ENCODE data around the gene FTCDNL1. TPM values are rescaled to one million over a fixed set of nuclear protein-coding genes. Genes with fewer than 3 reads are reported as not detected.

The FTCDNL1 gene
- total RNA-seq, 1 experiment from 2014 or later: 2.7 TPM

GRCh38 chr2:199883474-199884212 is 32.7 kb upstream of the FTCDNL1 start:
- Histone ChIP-seq H3K27ac (no peak overlapping the region), H3K9me2 (ENCODE audit: insufficient read depth) (no peaks in the 10 kb centered on the region), H3K4me2 (no peak overlapping the region), H4K20me1 (ENCODE audit: insufficient read depth) (no peaks in the 10 kb centered on the region), H3K36me3 (ENCODE audit: low read depth) (no peaks in the 10 kb centered on the region), H3K27me3 (ENCODE audit: insufficient read depth, low read depth) (no peaks in the 10 kb centered on the region), H3F3A (ENCODE audit: insufficient read depth, low read depth) (no peaks in the 10 kb centered on the region), H3K9me3 (ENCODE audit: insufficient read depth, low read depth) (no peaks in the 10 kb centered on the region; the same call in 1 of the 2 replicates), H3K4me1 (replicated peaks; ENCODE audit: insufficient read depth) (no peaks in the 10 kb centered on the region), H3K79me2 (ENCODE audit: low read depth) (no peaks in the 10 kb centered on the region), H3K4me3 (no peak overlapping the region), H2AFZ (no peak overlapping the region)
- TF ChIP-seq EZH2 (IDR thresholded peaks at IDR 0.05; ENCODE audit: low read depth): no peak
- TF ChIP-seq, protein P1, sequence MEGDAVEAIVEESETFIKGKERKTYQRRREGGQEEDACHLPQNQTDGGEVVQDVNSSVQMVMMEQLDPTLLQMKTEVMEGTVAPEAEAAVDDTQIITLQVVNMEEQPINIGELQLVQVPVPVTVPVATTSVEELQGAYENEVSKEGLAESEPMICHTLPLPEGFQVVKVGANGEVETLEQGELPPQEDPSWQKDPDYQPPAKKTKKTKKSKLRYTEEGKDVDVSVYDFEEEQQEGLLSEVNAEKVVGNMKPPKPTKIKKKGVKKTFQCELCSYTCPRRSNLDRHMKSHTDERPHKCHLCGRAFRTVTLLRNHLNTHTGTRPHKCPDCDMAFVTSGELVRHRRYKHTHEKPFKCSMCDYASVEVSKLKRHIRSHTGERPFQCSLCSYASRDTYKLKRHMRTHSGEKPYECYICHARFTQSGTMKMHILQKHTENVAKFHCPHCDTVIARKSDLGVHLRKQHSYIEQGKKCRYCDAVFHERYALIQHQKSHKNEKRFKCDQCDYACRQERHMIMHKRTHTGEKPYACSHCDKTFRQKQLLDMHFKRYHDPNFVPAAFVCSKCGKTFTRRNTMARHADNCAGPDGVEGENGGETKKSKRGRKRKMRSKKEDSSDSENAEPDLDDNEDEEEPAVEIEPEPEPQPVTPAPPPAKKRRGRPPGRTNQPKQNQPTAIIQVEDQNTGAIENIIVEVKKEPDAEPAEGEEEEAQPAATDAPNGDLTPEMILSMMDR (conservative IDR thresholded peaks at IDR 0.05): no peak
- intact Hi-C loops (cut with micrococcal nuclease; ENCODE audit: unreplicated experiment): no loop called here
- POLR2A ChIA-PET (ENCODE audit: unreplicated experiment): no interaction called here
- no TSS peak for BruUV-seq (replicated peaks)
- no peak for DNase-seq
- CTCF ChIA-PET: interaction anchor here (0.6 kb wide), 1 partner anchor 1587 kb away, joined by 4 read pairs; no protein-coding TSS in a partner anchor

DNA sequence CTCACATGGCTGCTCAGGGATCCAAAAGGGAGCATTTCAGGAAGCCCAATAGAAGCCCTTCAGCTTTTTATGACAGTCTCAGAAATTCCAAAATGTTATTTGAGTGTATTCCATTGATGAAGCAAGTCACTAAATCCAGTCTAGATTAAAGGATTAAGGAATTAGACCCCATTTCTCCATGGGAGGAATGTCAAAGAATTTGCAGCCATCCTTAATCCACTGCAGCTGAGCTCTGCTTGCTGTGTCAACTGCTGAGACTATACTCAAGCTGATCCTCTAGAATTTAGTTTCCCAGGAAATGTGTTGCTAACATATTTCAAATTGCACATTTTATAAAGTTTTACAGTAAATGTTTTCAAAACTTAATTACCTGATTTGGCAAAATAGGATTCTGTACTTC is 31.7 kb upstream of the FTCDNL1 start:
- Histone ChIP-seq H3K27ac (no peak overlapping the region), H3K4me3 (no peak overlapping the region), H2AFZ (no peak overlapping the region), H3K4me1 (replicated peaks; ENCODE audit: insufficient read depth) (no peaks in the 10 kb centered on the region), H3K9me2 (ENCODE audit: insufficient read depth) (no peaks in the 10 kb centered on the region), H3K27me3 (ENCODE audit: insufficient read depth, low read depth) (no peaks in the 10 kb centered on the region), H3K36me3 (ENCODE audit: low read depth) (no peaks in the 10 kb centered on the region), H4K20me1 (ENCODE audit: insufficient read depth) (no peaks in the 10 kb centered on the region), H3K79me2 (ENCODE audit: low read depth) (no peaks in the 10 kb centered on the region), H3K4me2 (no peak overlapping the region), H3F3A (ENCODE audit: insufficient read depth, low read depth) (no peaks in the 10 kb centered on the region), H3K9me3 (ENCODE audit: insufficient read depth, low read depth) (no peaks in the 10 kb centered on the region; the same call in 1 of the 2 replicates)
- CTCF ChIA-PET: no interaction called here
- DNase-seq: no peak
- intact Hi-C loops (cut with micrococcal nuclease; ENCODE audit: unreplicated experiment): no loop called here
- TF ChIP-seq, protein P1 (conservative IDR thresholded peaks at IDR 0.05): no peak
- TF ChIP-seq EZH2 (IDR thresholded peaks at IDR 0.05; ENCODE audit: low read depth): no peak
- POLR2A ChIA-PET (ENCODE audit: unreplicated experiment): no interaction called here
- no TSS peak for BruUV-seq (replicated peaks)

- TF ChIP-seq, protein P1 (conservative IDR thresholded peaks at IDR 0.05): no peak
- TF ChIP-seq EZH2 (IDR thresholded peaks at IDR 0.05; ENCODE audit: low read depth): no peak
- Histone ChIP-seq H3K79me2 (ENCODE audit: low read depth) (no peaks in the 10 kb centered on the region), H3K4me1 (replicated peaks; ENCODE audit: insufficient read depth) (no peaks in the 10 kb centered on the region), H3K9me3 (ENCODE audit: insufficient read depth, low read depth) (0 out of 2 replicates have a peak, but pooled peaks cover 5% of the 10 kb centered on the region), H2AFZ (no peak overlapping the region), H3K27me3 (ENCODE audit: insufficient read depth, low read depth) (no peaks in the 10 kb centered on the region), H3K36me3 (ENCODE audit: low read depth) (no peaks in the 10 kb centered on the region), H3K4me3 (no peak overlapping the region), H4K20me1 (ENCODE audit: insufficient read depth) (no peaks in the 10 kb centered on the region), H3F3A (ENCODE audit: insufficient read depth, low read depth) (no peaks in the 10 kb centered on the region), H3K27ac (no peak overlapping the region), H3K4me2 (no peak overlapping the region), H3K9me2 (ENCODE audit: insufficient read depth) (no peaks in the 10 kb centered on the region)
- ChIA-PET POLR2A (ENCODE audit: unreplicated experiment) (interaction anchor here (0.6 kb wide), 1 partner anchor 36 kb away, joined by 3 read pairs; the partner anchor contains the start of gene C2orf69), CTCF (no interaction called here)
- peak in 1 of 2 experiments; percentile 5 for DNase-seq
- BruUV-seq (replicated peaks): no TSS peak
- intact Hi-C loops (cut with micrococcal nuclease; ENCODE audit: unreplicated experiment): no loop called here
These were observed 24.4 kb upstream of the FTCDNL1 start for GRCh38 chr2:199875400-199875799.

Measured in PC-9 (cell line).